AG04450 (cell line): ENCODE measurements around the gene NDUFAB1. TPM values are rescaled to one million over a fixed set of nuclear protein-coding genes. Genes with fewer than 3 reads are reported as not detected.
"Not testable (repeated sequence)": the region's sequence is repeated elsewhere in the genome, so short reads cannot be mapped to it uniquely, and the experiment has no call there.

Experiments
- CTCF ChIA-PET: fragments of 300-600, 350-600 bp; formaldehyde crosslinking; extraction: SDS; loops from one replicate; lab custom pipeline; 2022; ENCODE audit warnings: antibody characterized with exemption, inconsistent platforms; lab: Charles Lee
- POLR2A ChIA-PET: fragments of 350-600 bp; formaldehyde crosslinking; extraction: SDS; loops from one replicate; lab custom pipeline; 2021; ENCODE audit warnings: antibody characterized with exemption, inconsistent platforms; lab: Yijun Ruan, JAX
- DNase-seq: peaks from one replicate; pipeline ENCODE4 v3.0.0-alpha.2; 2011; ENCODE audit warnings: low read depth, low spot score
- H3K27ac ChIP-seq: one replicate; pipeline ENCODE4 v1.5.1; 2012; ENCODE audit warnings: low read depth, low read length, control low read depth
- H3K27me3 ChIP-seq: one replicate; pipeline ENCODE4 v1.6.0; 2012; ENCODE audit warnings: low read length; ENCODE audit not compliant: control insufficient read depth, insufficient read depth
- H3K4me3 ChIP-seq: 2 replicates; pipeline ENCODE4 v1.5.1; 2011; ENCODE audit warnings: mild to moderate bottlenecking, low read depth, low read length, control low read depth
- H3K9me3 ChIP-seq: 2 replicates; pipeline ENCODE4 v1.5.1; 2012; ENCODE audit warnings: low read length; ENCODE audit not compliant: control insufficient read depth, insufficient read depth
- polyA plus RNA-seq: library from polyadenylated mRNA; depleted of rRNA; stranded (reverse); fragments of >200 nt; gene quantifications from 2 replicates; pipeline ENCODE4 v1.2.3, GENCODE V29; 2011
- TF ChIP-seq, protein P1 (sequence below): IDR thresholded peaks from 2 replicates; pipeline ENCODE4 v1.5.1; 2011; ENCODE audit warnings: low read depth, low read length, control low read depth, inconsistent platforms

NDUFAB1 gene
- polyA plus RNA-seq, 1 experiment, result 130 TPM

DNA sequence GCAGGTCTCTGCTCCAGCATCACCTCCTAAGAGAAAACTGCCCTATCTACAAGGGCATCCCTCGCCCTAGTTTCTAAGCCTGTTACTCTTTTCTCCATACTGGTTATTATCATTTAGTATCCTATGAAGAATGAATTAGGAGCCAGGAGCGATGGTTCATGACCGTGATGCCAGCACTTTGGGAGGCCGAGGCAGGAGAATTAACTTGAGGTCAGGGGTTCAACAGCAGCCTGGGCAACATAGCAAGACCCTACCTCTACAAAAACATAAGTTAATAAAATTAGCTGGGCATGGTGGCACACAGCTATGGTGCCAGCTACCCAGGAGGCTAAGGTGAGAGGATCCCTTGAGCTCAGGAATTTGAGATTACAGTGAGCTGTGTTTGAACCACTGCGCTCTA is 46.2 kb downstream of the NDUFAB1 start:
- no peaks in the 10 kb centered on the region for H3K9me3 ChIP-seq
- H3K4me3 ChIP-seq, result no peak overlapping the region
- H3K27me3 ChIP-seq, result no peaks in the 10 kb centered on the region
- TF ChIP-seq, protein P1, sequence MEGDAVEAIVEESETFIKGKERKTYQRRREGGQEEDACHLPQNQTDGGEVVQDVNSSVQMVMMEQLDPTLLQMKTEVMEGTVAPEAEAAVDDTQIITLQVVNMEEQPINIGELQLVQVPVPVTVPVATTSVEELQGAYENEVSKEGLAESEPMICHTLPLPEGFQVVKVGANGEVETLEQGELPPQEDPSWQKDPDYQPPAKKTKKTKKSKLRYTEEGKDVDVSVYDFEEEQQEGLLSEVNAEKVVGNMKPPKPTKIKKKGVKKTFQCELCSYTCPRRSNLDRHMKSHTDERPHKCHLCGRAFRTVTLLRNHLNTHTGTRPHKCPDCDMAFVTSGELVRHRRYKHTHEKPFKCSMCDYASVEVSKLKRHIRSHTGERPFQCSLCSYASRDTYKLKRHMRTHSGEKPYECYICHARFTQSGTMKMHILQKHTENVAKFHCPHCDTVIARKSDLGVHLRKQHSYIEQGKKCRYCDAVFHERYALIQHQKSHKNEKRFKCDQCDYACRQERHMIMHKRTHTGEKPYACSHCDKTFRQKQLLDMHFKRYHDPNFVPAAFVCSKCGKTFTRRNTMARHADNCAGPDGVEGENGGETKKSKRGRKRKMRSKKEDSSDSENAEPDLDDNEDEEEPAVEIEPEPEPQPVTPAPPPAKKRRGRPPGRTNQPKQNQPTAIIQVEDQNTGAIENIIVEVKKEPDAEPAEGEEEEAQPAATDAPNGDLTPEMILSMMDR, result no peak
- no peak overlapping the region for H3K27ac ChIP-seq
- ChIA-PET POLR2A (no interaction called here), CTCF (interaction anchor here (0.6 to 1.0 kb wide), 3 partner anchors 11 to 185 kb away, joined by 3 read pairs; no protein-coding TSS in a partner anchor)
- no peak for DNase-seq

DNA sequence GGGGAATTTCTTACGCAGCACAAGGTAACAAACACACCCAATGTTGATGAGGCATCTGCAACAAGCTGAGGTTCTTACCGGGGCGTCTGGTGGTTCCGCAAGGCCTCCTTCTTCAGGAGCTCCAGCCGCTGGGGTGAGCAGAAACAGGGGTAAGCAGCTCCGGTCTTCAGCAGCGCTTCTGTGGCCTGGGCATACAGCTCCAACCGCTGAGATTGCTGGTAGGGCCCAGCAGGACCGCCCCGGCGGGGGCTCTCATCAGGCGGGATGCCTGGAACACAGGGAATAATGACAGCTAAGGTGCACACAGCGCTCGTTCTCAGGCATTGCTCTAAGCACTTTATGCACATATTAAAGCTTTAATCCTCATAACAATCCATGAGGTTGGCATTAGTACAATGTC is 51.7 kb downstream of the NDUFAB1 start:
- POLR2A ChIA-PET, result interaction anchor here (0.5 kb wide), 1 partner anchor 30 kb away, joined by 3 read pairs; no protein-coding TSS in a partner anchor
- H3K4me3 ChIP-seq, result no peak overlapping the region
- CTCF ChIA-PET, result no interaction called here
- no peak for DNase-seq
- no peak overlapping the region for H3K27ac ChIP-seq
- TF ChIP-seq, protein P1, result no peak
- no peaks in the 10 kb centered on the region for H3K27me3 ChIP-seq
- H3K9me3 ChIP-seq, result no peaks in the 10 kb centered on the region

DNA sequence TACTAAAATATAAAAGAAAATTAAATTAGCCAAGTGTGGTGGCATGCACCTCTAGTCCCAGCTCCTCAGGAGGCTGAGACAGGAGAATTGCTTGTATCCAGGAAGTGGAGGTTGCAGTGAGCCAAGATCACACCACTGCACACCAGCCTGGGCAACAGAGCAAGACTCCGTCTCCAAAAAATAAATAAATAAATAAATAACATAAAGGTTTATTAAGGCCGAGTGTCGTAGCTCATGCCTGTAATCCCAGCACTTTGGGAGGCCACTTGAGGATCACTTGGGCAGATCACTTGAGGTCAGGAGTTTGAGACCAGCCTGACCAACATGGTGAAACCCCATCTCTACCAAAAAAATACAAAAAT is 55.3 kb downstream of the NDUFAB1 start:
- DNase-seq, H3K27ac ChIP-seq, POLR2A ChIA-PET, H3K27me3 ChIP-seq, H3K9me3 ChIP-seq, H3K4me3 ChIP-seq: not testable (repeated sequence)
- CTCF ChIA-PET, result interaction anchor here (3.4 kb wide), 1 partner anchor 17 kb away, joined by 20 read pairs; the partner anchor contains the start of genes EARS2 and UBFD1

DNA sequence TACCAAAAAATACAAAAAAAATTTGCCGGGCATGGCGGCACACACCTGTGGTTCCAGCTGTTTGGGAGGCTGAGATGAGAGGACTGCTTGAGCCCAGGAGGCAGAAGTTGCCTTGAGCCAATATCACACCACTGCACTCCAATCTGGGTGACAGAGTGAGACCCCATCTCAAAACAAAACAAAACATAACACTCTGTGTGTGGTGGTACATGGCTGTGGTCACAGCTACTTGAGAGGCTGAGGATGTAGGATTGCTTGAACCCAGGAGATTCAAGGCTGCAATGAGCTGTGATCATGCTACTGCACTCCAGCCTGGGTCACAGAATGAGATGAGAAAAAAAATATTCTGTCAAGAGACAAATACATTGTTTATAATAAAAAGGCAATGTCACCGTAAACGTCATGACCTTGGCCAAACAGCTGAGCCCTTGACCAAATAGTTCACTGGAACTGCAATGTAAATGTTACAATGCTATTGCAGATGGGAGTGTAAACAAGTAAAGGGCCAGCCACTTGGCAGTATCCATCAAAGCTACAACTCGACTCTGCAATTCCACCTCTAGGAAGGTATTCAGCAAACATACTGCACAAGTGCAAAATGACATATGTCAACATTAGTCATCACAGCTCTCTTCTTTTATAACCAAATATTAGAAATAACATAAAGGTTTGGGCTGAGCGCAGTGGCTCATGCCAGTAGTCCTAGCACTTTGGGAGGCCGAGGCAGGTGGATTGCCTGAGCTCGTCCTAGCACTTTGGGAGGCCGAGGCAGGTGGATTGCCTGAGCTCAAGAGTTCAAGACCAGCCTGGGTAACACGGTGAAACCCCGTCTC is 55.9 kb downstream of the NDUFAB1 start:
- H3K27ac ChIP-seq, result no peak overlapping the region
- H3K27me3 ChIP-seq, result no peaks in the 10 kb centered on the region
- TF ChIP-seq, protein P1, result no peak
- no peak for DNase-seq
- no peak overlapping the region for H3K4me3 ChIP-seq
- POLR2A ChIA-PET, result no interaction called here
- H3K9me3 ChIP-seq, result no peaks in the 10 kb centered on the region; the same call in 1 of the 2 replicates
- CTCF ChIA-PET, result interaction anchor here (0.6 to 3.4 kb wide), 3 partner anchors 10 to 135 kb away, joined by 3 to 20 read pairs (median 3); partner anchors contain the start of genes EARS2 and UBFD1

DNA sequence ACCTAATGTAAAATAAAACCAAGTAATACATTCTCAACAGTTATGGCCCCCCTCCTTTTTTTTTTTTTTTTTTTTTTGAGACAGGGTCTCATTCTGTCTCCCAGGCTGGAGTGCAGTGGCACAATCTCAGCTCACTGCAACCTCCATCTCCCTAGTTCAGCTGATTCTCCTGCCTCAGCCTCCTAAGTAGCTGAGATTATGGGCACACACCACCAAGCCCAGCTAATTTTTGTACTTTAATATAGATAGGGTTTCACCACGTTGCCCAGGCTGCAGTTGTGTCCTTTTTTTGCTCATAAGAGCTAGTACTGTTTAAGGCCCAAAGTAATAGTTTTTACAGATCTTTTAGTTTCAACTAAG is 57.2 kb downstream of the NDUFAB1 start:
- POLR2A ChIA-PET, result interaction anchor here (1.2 kb wide), 1 partner anchor 18 kb away, joined by 3 read pairs; the partner anchor contains the start of genes EARS2 and UBFD1

More for the DNA sequence above, 57.2 kb downstream of the NDUFAB1 start:
- Histone ChIP-seq H3K4me3 (no peak overlapping the region), H3K27me3 (no peaks in the 10 kb centered on the region), H3K27ac (peak overlapping the region; percentile 52), H3K9me3 (no peaks in the 10 kb centered on the region; the same call in 1 of the 2 replicates)
- CTCF ChIA-PET, result interaction anchor here (1.1 to 3.4 kb wide), 2 partner anchors 11 to 19 kb away, joined by 3 to 20 read pairs; partner anchors contain the start of genes EARS2 and UBFD1
- no peak for DNase-seq
- TF ChIP-seq, protein P1, result no peak
